ENCODE measurements around the gene MRPL50. TPM values are rescaled to one million over a fixed set of nuclear protein-coding genes. Genes with fewer than 3 reads are reported as not detected.

MRPL50 gene
- polyA plus RNA-seq = 1 to 10 TPM; 5.7 to 8.7 (median 7.5) TPM

DNA sequence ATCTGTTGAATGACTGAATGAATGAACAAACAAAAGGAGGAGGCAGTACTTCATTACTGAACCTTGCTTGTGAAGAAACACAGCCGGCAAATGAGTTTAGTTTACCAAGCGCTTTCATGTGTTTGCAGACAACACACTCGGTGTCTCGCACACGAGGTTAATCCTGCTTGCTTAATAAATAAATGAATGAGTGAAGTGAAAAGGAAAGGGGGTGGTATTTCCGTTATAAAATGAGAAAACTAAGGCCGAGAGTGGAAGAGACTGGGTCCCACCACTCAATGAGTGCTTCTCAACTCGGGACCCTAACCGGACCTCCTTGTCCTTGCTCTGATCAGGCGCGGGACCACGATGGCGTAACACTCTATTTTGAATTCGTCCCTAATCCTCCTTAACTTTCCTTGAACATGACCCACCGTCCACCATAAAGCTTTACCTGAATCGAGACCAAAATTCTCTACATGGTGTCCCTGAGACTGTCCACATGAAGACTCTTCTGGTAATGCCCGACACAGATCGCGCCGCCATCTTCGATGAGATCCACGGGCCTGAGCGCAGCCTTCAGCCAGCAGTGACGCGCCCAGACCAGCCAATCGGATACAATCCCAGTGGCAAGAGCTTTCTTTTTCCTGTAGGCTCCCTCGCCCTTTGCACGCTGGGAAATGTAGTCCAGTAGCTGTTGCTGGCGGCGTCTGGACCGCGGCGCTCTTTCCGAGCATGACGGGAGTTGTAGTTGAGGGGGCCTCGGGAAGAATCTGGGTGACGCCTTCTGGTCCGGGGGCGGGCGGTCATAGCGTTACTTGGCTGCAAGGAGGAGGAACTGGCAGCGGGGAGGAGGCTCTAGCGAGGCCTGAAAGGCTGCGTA is at the start of gene MRPL50, which contains the start of gene ZNF189:
TSS of gene MRPL50 (minus strand) at position 551 of the 862 bp plus-strand sequence. CDS start at position 525, 26 bp downstream.
TSS of gene ZNF189 (plus strand) at position 784 of the 862 bp plus-strand sequence. CDS start 306 bp downstream, outside the sequence.
- H3K27ac ChIP-seq (ENCODE audit: low read depth, low read length) = peak within 1 kb of the TSS; percentile 61
- 0% methylated on average over 44 of the region's 44 CpGs for WGBS, 3 donors

DNA sequence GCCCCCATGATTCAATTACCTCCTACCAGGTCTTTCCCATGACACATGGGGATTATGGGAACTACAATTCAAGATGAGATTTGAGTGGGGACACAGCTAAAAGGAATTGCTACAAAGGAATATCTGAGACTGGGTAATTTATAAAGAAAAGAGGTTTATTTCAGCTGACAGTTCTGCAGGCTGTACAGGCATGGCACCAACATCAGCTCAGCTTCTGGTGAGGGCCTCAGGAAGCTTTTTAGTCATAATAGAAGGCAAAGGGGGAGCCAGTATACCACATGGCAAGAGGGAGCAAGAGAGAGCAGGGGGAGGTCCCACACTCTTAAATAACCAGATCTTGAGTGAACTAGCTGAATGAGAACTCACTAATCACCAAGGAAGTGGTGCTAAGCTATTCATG is 48.3 kb upstream of the MRPL50 start:
- H3K27ac ChIP-seq (ENCODE audit: low read depth, low read length) = no peak overlapping the region

DNA sequence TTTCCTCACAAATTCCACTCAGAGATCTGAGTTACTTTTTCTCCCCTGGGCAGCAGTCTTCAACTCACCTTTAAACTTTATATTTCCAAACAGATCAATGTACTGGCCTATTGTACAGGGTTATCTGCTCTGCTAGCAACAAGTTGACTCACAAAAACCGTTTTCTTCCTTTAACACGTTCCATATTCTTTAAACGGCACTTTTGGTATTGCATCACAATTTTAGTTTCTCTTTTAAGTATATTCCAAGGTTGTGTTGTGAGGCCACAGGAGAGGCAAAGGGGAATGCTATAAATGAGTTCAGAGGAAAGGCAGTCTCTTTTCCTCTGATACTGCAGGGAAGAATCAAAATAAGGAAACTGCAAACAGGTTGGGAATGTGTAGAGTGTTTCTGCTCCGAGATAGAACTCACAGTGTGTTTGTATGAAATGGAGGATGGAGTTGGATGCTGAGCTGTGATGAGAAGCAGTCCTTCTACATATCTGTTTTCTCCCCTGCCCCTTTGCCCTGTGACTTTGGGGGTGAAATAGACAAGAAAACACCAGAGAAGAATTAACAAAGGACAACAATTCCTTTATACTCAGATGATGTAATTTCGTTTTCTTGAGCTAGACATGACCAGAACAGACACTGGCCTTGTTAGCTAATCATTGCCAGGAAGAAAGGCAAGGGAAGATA is 47.1 kb upstream of the MRPL50 start:
- 18 to 46% (median 44%) methylated on average over 5 of the region's 5 CpGs for WGBS, 3 donors
- H3K27ac ChIP-seq (ENCODE audit: low read depth, low read length) = no peak overlapping the region

DNA sequence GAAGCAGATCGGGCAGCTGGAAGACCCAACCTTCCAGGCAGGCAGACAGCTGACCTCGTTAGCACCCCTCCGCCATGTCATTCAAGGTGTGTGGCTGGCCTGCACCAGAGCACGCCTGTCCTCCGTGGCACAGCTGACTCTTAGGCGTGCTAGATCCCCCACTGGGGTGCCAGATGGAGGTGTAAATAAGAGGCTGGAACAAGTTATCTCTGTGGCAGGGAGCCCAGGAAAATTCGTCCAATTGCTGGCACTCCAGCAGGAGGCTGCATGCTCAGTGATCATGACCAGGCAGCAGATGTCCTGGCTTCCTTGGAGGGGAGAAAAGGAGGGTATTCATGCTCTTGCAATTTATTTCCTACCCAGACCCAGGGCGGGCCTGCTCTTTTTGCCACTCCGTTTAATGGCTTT is 45.0 kb upstream of the MRPL50 start:
- H3K27ac ChIP-seq (ENCODE audit: low read depth, low read length) = no peak overlapping the region
- 47 to 77% (median 75%) methylated on average over 9 of the region's 9 CpGs for WGBS, 3 donors

DNA sequence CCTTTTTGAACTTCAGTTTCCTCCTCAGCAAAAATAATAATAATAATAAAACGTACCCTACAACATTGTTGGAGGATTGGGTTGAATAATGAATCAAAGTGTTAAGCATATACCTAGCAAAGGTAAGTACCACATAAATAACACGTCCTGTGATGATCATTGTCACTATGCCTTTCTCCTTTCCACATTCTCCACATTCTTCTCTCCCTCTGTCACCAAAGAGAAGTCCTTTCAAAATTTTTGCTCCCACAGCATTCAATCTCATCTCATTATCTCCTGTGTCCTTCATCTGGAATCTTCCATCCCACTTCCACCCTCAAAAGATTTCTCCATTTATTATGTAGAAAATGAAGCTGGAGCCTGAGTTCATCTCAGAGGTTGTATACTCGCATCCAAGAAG is 44.3 kb upstream of the MRPL50 start:
- H3K27ac ChIP-seq (ENCODE audit: low read depth, low read length) = no peak overlapping the region
- 65 to 83% (median 80%) methylated on average over 3 of the region's 3 CpGs for WGBS, 3 donors

DNA sequence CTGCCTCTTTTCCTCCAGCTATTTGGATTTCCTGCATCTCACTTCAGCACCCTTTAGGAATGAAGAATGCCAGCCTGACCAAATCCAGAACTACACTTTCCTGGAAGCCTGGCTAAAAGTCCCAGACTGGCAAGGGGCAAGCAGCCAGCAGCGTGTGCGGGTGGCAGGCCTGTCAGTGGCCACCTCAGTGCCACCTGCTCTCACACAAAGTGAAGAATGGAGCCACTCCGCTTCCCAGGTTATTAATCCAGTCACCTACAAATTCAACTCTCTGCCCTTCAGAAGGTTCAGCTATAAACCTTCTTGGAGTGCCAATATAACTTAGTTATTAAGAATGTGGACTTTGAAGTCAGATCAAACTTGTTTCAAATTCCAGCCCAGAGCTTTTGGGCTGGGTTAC is 43.9 kb upstream of the MRPL50 start:
- WGBS, 3 donors = 21 to 93% (median 87%) methylated on average over 3 of the region's 3 CpGs
- H3K27ac ChIP-seq (ENCODE audit: low read depth, low read length) = no peak overlapping the region

DNA sequence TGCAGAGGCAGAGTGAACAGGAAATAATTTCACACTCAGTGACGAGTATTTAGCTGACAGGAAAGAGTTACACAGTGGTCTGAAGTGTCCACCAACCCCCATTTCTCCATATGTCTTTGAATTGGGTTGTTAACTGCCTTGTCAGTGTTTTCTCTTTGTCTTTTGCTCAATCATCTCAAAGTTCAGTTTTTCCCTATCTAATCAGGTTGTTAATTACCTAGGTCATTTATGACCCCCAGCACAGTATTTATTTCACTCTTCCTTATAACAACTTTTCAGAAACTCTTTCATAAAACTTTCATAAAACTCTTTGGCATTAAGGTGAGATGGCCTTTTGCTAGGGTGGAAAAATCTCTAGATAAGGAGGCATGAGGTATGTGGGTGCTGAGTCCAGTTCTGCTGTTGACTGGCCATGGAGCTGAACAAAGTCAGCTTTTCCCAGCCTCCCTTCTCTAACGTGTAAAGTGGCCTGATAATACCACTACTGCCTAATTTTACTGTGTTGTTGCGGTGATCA is 42.4 kb upstream of the MRPL50 start:
- WGBS, 3 donors = 53 to 65% (median 58%) methylated on average over 3 of the region's 3 CpGs
- H3K27ac ChIP-seq (ENCODE audit: low read depth, low read length) = no peak overlapping the region

DNA sequence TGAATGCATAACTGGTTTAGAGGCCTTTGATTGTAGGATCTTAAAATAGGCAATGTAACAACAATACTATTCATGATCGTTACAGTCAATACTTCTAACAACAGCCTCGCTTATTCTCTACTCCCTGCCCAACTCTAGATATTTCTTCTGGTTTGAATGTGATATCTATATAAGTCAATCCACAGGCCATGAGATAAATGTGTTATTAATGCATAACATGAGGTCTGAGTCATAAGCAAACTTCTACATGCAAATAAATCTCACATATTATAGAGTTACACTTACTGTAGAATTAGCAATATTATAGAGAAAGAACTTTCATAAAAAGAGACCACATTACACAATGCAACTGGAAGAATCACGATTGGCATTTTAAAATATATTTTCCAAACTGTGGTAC is 40.1 kb upstream of the MRPL50 start:
- H3K27ac ChIP-seq (ENCODE audit: low read depth, low read length) = no peak overlapping the region
- 59 to 79% (median 68%) methylated on average over 3 of the region's 3 CpGs for WGBS, 3 donors

DNA sequence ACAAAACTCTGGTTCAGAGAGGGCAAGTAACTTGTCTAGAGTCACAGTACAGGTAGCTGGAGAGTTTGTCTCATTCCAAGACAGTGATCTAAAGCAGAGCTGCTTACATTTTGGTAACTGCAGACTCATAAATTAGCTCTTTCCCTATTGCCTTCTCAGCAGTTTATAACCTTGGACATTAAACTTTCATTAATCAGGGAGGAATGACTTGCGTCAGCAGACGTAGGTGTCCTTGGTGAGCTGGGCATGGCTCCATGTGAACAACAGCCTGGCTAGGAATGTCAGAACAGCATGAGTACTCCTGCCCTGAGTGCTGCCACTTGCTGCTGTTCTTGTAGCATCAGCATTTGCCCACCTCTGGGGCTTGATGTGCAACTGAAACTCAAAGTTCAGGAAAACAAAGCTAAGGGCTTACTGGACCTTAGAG is 39.4 kb upstream of the MRPL50 start:
- H3K27ac ChIP-seq (ENCODE audit: low read depth, low read length) = no peak overlapping the region
- WGBS, 3 donors = 27 to 69% (median 64%) methylated on average over 2 of the region's 2 CpGs

DNA sequence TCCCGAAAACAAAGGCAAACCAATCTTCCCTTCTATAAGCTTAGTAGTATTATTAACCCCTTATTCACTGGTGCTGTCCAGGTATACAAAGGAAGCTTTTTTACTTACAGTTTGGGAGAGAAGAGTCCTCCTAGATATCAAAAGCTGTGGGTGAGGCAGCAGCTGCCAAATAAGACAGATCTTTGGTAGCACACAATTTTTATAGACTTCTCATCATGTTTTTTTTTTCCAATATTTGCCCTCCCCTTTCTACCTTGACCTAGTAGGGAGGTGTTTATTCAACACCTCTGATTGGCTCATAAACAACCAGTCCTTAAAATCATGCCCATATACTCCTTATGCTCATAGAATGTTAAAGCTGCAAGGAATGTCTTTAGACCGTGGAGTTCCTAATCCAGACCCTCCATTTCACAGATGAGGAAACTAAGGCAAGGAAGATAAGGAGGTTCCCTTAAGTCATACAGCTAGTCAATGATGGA is 37.2 kb upstream of the MRPL50 start, which contains the start of gene ALDOB:
TSS of gene ALDOB (minus strand) at position 174 of the 479 bp plus-strand sequence. CDS start 4,887 bp downstream, outside the sequence.
- H3K27ac ChIP-seq (ENCODE audit: low read depth, low read length) = no peak within 1 kb of the TSS
- 55 to 67% (median 66%) methylated on average over 2 of the region's 2 CpGs for WGBS, 3 donors

DNA sequence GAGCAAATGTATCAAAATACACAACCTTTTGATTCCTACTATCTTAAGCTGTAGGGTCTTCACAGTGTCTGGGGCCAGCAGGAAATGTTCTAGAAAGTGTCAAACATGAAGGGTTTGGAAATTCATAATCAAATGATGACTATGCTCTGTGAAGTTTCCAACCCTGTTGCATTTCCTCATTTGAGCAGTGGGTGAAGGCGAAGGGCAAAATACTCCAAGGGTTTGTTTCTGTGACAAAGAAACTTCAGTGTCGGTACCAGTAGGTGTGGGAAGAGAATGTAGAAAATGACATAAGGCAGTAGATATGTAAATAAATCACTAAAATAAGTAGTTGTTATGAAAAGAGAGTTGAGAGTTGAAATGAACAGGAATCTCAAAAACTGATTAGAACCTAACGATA is 36.6 kb upstream of the MRPL50 start:
- 52 to 75% (median 73%) methylated on average over 3 of the region's 3 CpGs for WGBS, 3 donors
- no peak overlapping the region for H3K27ac ChIP-seq (ENCODE audit: low read depth, low read length)

DNA sequence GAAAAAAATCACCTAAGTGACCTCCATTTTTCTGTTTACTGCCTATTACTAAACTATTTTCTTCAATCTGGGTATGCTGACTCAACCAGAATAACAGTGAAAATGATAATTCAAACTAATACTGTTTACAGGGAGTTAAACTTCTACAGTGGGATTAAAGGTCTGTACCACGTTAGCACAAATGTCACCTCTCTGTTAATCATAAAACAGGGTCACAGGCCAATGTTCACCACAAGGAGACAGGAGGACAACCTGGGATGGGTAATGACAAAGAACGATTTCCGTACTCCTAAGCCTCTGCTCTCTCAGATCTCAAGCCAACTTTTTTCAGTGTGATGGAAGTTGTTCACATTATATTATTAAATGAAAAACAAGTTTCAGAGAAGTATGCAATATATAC is 34.8 kb upstream of the MRPL50 start:
- 71 to 85% (median 79%) methylated on average over 3 of the region's 3 CpGs for WGBS, 3 donors

DNA sequence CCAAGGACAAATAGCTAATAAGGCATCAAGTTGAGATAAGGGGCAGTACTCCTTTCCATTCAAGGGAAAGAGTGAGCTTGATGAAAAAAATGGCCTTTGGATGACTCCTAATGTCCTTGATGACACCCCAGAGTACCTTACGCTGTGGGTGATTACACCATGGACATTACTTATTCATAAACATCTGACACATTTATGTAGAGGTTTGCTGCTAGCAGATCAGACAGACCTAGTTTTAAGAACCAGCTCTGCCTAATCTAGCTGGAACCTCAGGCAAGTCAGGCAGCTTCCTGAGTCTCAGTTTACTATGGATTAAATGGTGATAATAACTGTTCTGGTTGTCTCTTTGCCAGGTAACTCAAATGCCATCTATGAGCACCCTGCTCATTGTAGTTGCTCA is 34.3 kb upstream of the MRPL50 start:
- no peak overlapping the region for H3K27ac ChIP-seq (ENCODE audit: low read depth, low read length)
- WGBS, 3 donors = 55 to 90% (median 83%) methylated on average over 1 of the region's 1 CpG

More for the DNA sequence above, 34.8 kb upstream of the MRPL50 start:
- no peak overlapping the region for H3K27ac ChIP-seq (ENCODE audit: low read depth, low read length)

DNA sequence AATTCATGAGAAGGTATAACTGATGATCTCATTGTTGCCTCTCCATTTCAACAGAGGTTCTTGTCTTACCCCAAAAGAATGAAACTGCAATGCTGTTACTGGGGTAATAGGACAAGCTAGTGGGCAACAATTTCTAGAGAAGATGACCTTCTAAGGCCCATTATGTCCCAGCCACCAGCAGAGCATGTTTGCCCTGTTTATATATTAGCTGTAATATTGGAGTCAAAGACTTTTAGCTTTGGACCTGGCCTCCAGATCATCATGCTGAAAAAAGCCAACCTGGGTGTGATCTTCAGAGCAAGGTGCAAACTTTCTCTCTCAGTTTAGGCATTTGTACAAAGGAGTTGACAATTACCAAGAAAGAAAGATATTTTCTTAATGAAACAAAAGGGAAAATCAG is 33.8 kb upstream of the MRPL50 start:
- H3K27ac ChIP-seq (ENCODE audit: low read depth, low read length) = no peak overlapping the region

DNA sequence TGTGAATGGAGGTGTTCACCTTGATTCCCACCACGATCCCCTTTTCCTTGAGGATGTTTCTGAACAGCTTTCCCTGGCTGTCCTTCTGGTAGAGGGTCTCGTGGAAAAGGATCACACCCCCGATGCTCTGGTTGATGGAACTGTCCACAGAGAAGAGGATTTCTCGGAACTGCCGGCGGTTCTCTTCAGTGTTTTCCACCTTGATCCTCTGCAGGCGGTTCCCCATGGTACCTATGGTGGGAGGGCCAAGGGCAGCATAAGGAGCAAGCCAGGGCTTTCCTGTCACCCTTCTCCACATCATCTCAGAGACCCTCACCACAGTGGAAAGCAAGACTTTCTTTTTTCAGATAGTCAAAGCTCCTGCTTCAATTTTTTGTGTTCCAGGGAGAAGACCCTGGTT is 31.3 kb upstream of the MRPL50 start:
- no peak overlapping the region for H3K27ac ChIP-seq (ENCODE audit: low read depth, low read length)
- 85 to 94% (median 93%) methylated on average over 7 of the region's 7 CpGs for WGBS, 3 donors

DNA sequence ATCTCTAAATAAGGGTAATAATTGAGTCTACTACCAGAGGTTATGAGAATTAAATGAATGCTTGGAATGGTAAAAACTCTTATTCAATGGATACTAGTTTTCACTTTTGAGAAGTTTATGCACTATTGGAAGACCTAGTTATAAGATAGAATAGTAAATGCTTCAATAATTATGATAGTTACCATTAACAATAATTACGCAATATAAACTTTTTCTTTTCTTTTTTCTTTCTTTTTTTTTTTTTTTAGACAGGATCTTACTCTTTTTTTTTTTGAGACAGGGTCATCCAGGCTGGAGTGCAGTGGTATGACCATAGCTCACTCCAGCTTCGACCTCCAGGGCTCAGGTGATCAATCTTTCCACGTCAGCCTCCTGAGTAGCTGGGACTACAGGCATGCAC is 30.5 kb upstream of the MRPL50 start:
- WGBS, 3 donors = 71 to 84% (median 76%) methylated on average over 3 of the region's 3 CpGs
- H3K27ac ChIP-seq (ENCODE audit: low read depth, low read length) = no peak overlapping the region

DNA sequence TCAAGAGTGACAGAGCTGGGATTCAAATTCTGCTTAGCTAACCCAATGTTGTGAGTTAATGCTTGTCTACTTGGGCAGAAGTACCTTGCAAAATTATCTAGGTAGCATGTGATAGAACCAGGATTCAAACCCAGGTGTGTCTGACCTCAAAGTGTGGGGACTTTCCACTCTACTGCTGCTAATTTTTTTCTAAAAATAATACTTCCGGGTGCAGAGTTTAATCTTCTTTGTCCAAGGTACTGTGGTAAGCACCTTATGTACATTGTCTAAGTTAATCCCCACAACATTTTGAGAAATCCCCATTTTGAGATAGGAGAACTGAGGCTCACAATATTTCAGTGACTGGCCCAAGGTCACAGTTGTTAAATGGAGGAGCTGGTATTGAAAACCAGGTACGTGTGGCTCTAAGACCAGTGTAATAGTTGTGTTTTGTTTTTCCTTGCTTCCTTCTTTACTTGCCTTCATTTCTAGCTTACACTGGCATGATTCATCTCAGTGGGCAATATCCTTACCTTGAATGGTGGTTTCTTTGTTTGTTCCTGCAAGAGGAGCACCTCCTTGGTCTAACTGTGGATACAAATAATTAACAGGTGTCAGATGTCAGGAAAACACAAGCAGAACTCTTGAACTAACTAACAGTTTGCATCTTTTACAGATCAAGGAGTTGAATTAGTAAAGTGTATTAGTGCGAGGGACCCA is 29.7 kb upstream of the MRPL50 start:
- WGBS, 3 donors = 85 to 89% (median 89%) methylated on average over 3 of the region's 3 CpGs
- H3K27ac ChIP-seq (ENCODE audit: low read depth, low read length) = no peak overlapping the region

DNA sequence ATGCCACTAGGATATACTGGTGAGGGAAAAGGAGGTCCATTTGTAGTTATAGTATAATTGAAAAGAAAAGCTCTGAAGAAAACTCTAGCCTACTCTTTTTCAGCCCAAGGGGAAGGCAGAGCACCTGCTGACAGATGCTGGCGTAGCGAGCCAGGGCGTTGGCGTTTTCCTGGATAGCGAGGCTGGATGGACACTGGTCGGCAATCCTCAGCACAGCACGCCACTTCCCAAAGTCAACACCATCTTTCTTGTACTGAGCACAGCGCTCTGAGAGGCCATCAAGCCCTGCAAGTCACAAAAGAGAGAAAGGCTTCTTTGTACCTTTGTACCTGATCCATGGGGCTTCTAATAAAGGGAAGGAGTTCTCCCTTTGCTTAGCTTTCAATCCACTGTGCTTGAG is 28.9 kb upstream of the MRPL50 start:
- H3K27ac ChIP-seq (ENCODE audit: low read depth, low read length) = no peak overlapping the region
- WGBS, 3 donors = 93 to 98% (median 93%) methylated on average over 8 of the region's 8 CpGs

DNA sequence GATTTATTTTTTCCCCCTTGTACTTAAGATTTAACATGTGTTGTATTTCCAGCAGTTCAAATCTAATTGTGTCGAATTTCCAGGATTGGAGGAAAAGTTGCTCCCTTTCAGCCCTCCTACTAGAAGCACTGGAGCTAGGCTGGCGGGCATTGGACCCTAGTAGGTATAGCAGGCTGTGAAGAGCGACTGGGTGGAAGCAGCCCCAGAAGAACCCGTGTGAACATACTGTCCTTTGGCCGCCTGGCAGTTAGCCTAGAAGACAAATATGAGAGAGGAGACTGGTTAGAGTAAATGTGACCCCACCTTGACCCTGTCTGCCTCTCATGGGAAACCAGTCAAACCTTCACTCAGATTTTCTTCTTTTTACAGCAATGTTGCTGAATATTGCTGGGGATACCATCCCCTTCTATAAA is 23.2 kb upstream of the MRPL50 start:
- WGBS, 3 donors = 45 to 81% (median 78%) methylated on average over 5 of the region's 5 CpGs
- no peak overlapping the region for H3K27ac ChIP-seq (ENCODE audit: low read depth, low read length)
